ENCODE data around the gene PLLP. TPM values are rescaled to one million over a fixed set of nuclear protein-coding genes. Genes with fewer than 3 reads are reported as not detected.

PLLP gene
- total RNA-seq, 1 donor: under 0.01 TPM

DNA sequence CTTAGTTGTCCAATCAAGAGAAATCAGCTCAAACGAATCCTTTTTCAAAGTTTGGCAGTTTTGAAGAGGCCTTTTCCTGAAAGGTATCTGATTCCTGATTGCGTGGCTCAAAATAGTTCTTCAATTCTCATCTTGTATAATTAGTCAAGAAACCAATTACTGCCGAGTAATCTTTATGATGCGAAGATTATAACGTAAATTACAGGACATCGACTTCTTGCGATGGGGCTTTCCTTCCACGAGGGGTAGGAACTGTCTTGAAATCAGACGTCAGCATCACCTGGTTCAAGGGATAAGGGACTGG, 40.1 kb downstream of the PLLP start:
- DNase-seq (ENCODE audit: low read depth): no peak

DNA sequence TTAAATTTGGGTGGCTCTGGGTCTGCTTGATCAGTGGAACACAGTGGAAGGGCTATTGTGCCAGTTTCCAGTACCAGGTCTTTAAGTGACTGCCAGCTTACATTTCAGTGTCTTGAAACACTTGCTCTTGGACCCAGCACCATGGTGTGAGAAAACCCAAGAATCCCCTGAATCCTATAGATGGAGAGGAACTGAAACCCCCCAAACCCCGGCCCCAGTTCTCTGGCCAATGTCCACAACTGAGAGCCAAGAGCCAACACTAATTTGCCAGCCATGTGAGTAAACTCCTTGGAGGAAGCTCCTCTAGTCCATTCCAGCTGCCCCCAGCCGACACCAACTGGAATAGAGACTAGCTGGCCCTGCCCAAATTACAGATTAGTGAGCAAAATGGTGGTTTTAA, 41.8 kb downstream of the PLLP start:
- H3K4me3 ChIP-seq (ENCODE audit: low read depth, low read length): no peak overlapping the region
- DNase-seq (ENCODE audit: low read depth): no peak
- no peak for TF ChIP-seq CTCF (IDR thresholded peaks at IDR 0.05; ENCODE audit: insufficient read depth, low read depth, low read length)

More for the DNA sequence above, 40.1 kb downstream of the PLLP start:
- H3K4me3 ChIP-seq (ENCODE audit: low read depth, low read length): peak overlapping the region; percentile 66
- TF ChIP-seq CTCF (IDR thresholded peaks at IDR 0.05; ENCODE audit: insufficient read depth, low read depth, low read length): no peak

DNA sequence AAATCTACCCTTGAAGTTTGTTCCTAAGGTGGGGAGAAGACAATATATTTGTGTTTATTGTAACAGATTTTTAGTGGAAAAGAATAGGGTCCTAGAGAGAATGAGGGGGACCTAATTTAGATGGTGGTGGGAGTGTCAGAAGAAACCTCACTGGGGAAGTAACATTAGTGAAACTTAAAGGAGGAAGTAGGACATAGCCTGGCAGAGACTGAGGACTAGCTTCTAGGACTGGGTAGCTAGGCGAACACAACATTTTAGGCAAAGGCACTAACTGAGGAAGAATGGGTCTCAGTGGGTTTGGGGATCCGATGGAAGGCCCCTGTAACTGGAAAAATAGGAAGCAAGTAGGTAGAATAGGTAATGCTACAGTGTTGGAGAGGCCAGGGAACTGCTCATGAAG, 43.6 kb downstream of the PLLP start:
- no peak for DNase-seq (ENCODE audit: low read depth)
- no peak overlapping the region for H3K4me3 ChIP-seq (ENCODE audit: low read depth, low read length)
- no peak for TF ChIP-seq CTCF (IDR thresholded peaks at IDR 0.05; ENCODE audit: insufficient read depth, low read depth, low read length)

GRCh38 chr16:57239107-57239506, 45.4 kb downstream of the PLLP start:
- no peak for DNase-seq (ENCODE audit: low read depth)
- no peak for TF ChIP-seq CTCF (IDR thresholded peaks at IDR 0.05; ENCODE audit: insufficient read depth, low read depth, low read length)
- no peak overlapping the region for H3K4me3 ChIP-seq (ENCODE audit: low read depth, low read length)

- H3K4me3 ChIP-seq (ENCODE audit: low read depth, low read length): no peak overlapping the region
- TF ChIP-seq CTCF (IDR thresholded peaks at IDR 0.05; ENCODE audit: insufficient read depth, low read depth, low read length): no peak
- no peak for DNase-seq (ENCODE audit: low read depth)
These were observed 45.8 kb downstream of the PLLP start for GRCh38 chr16:57238682-57239081.

GRCh38 chr16:57236022-57236350, 48.5 kb downstream of the PLLP start:
- H3K4me3 ChIP-seq (ENCODE audit: low read depth, low read length): no peak overlapping the region
- no peak for TF ChIP-seq CTCF (IDR thresholded peaks at IDR 0.05; ENCODE audit: insufficient read depth, low read depth, low read length)
- no peak for DNase-seq (ENCODE audit: low read depth)

- no peak overlapping the region for H3K4me3 ChIP-seq (ENCODE audit: low read depth, low read length)
- peak; percentile 43 for DNase-seq (ENCODE audit: low read depth)
These were observed 49.1 kb downstream of the PLLP start for GRCh38 chr16:57235128-57236021.

More at GRCh38 chr16:57235128-57236021, 49.1 kb downstream of the PLLP start:
- no peak for TF ChIP-seq CTCF (IDR thresholded peaks at IDR 0.05; ENCODE audit: insufficient read depth, low read depth, low read length)
